ENCODE data around the gene SLC24A2.

DNA sequence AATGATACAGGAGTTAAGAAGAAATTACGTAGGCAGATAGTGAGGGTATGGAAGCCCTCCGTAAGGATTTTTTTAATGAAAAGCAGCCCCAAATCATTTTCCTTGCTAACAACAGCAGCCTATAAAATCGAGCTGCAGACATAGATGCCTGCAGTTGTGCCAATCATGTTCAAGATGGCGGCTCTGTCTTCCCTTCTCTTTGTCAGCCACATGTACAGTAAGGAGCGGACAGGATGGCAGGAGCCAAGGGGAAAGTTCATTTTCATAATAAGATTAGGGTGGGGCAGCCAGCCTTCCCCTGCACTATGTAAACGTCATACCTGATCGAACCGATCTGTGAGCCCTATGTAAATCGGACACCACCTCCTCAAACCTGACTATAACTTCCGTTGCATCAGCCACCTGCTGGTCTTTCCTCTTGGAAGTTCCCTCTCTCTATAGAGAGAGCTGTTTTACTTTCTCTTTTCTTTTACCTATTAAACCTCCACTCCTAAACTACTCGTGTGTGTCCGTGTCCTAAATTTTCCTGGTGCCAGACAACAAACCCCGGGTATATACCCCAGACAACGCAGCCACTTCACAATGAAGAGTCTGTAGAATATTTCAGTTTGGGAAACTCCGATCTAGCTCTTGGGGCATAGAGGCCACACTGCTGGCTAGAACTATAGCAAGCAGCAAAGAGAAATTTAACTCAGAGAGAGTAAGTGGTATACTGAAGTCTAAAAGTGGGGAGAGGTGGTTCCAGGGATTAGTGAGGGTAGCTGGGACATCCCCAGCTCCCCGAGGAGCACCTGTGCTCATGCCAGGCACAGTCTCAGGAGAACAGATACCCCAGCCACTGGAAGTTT, 20.8 kb upstream of the SLC24A2 start:
- TF ChIP-seq POLR2A (IDR thresholded peaks at IDR 0.05), result no peak
- TF ChIP-seq, protein P1, sequence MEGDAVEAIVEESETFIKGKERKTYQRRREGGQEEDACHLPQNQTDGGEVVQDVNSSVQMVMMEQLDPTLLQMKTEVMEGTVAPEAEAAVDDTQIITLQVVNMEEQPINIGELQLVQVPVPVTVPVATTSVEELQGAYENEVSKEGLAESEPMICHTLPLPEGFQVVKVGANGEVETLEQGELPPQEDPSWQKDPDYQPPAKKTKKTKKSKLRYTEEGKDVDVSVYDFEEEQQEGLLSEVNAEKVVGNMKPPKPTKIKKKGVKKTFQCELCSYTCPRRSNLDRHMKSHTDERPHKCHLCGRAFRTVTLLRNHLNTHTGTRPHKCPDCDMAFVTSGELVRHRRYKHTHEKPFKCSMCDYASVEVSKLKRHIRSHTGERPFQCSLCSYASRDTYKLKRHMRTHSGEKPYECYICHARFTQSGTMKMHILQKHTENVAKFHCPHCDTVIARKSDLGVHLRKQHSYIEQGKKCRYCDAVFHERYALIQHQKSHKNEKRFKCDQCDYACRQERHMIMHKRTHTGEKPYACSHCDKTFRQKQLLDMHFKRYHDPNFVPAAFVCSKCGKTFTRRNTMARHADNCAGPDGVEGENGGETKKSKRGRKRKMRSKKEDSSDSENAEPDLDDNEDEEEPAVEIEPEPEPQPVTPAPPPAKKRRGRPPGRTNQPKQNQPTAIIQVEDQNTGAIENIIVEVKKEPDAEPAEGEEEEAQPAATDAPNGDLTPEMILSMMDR (IDR thresholded peaks at IDR 0.05), result no peak
